Gastroesophageal sphincter (tissue), 4 donors: ENCODE results near the gene CRIM1. TPM values are rescaled to one million over a fixed set of nuclear protein-coding genes. Genes with fewer than 3 reads are reported as not detected.

Experiments used
- ATAC-seq: fragments of 150-250 bp; one replicate; pipeline ENCODE4 v1.9.1; 2016; ENCODE audit warnings: mild to moderate bottlenecking, moderate library complexity
- H3K27ac ChIP-seq, 4 donors: fragments of 200-600 bp; sonication (generic) in 3 of 4; 1 replicate in 3 of 4; 2 replicates in 1 of 4; pipeline ENCODE4 v1.5.1; 2016 to 2019
- H3K27me3 ChIP-seq: fragments of 200-600 bp; sonication (generic); one replicate; pipeline ENCODE4 v1.5.1; 2019
- H3K36me3 ChIP-seq, 2 donors: fragments of 200-600 bp; sonication (generic); one replicate each; pipeline ENCODE4 v1.5.1; 2019; ENCODE audit warnings: control low read depth in 1 of 2
- H3K4me1 ChIP-seq, 3 donors: fragments of 200-600 bp; sonication (generic); 1 replicate in 2 of 3; 2 replicates in 1 of 3; pipeline ENCODE4 v1.5.1; 2016 to 2019; ENCODE audit warnings: control low read depth in 2 of 3
- H3K4me3 ChIP-seq, 2 donors: fragments of 200-600 bp; sonication (generic); one replicate each; pipeline ENCODE4 v1.5.1; 2019; ENCODE audit warnings: mild to moderate bottlenecking in 1 of 2, moderate library complexity in 1 of 2
- H3K9me3 ChIP-seq, 3 donors: fragments of 200-600 bp; sonication (generic); one replicate each; pipeline ENCODE4 v1.5.1; 2017 to 2019; ENCODE audit warnings: control low read depth in 2 of 3
- EP300 ChIP-seq: sonication (generic); formaldehyde crosslinking; IDR thresholded peaks from one replicate; pipeline ENCODE4 v1.6.1; 2017; ENCODE audit warnings: antibody characterized with exemption, mild to moderate bottlenecking
- POLR2A ChIP-seq, 2 donors: fragments of 450-650 bp; IDR thresholded peaks; one replicate each; pipeline ENCODE4 v1.6.1; 2017; ENCODE audit warnings: antibody characterized with exemption in 2 of 2, mild to moderate bottlenecking in 2 of 2, moderate library complexity in 1 of 2
- POLR2AphosphoS5 ChIP-seq: sonication (generic); formaldehyde crosslinking; IDR thresholded peaks from one replicate; pipeline ENCODE4 v1.6.1; 2017; ENCODE audit warnings: antibody characterized with exemption
- whole genome bisulfite sequencing, 2 donors: methylation state at CpG; one replicate each; pipeline ENCODE4 v1.1.5; 2018; ENCODE audit warnings: low coverage in 1 of 2; 5-methylcytosine and 5-hydroxymethylcytosine counted together
- total RNA-seq, 4 donors: library from RNA; depleted of rRNA; stranded (reverse); fragments of >200 nt; gene quantifications; one replicate each; pipeline ENCODE4 v1.1.0, GENCODE V29; 2016
- TF ChIP-seq, protein P1 (sequence below), 4 experiments: fragments of 200-600 bp in 2 of 4; fragments of 450-650 bp in 2 of 4; sonication (generic) in 1 of 4; IDR thresholded peaks; one replicate each; pipeline ENCODE4 v1.5.1; 2017 to 2019; ENCODE audit warnings: antibody characterized with exemption in 4 of 4, mild to moderate bottlenecking in 2 of 4, moderate library complexity in 2 of 4

Gene CRIM1
- total RNA-seq, 4 donors from 2014 or later = 150 to 342 (median 203) TPM

DNA sequence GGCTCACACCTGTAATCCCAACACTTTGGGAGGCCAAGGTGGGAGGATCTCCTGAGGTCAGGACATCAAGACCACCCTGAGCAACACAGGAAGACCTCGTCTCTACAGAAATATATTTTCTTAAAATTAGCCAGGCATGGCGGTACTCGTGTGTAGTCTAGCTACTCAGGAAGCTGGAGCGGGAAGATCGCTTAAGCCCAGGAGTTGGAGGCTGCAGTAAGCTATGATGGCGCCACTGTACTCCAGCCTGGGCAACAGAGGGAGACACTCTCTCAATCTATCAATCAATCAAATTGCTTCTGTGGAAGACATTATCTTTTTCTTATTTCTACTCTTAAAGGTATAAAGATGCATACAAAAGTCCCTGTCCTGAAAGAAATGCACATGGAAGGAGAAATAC, 231.1 kb downstream of the CRIM1 start:
- ATAC-seq = no peak
- Histone ChIP-seq H3K4me3 (no peak overlapping the region), H3K4me1 (peaks cover 4 to 41% (median 5%) of the 10 kb centered on the region in 3 donors), H3K27ac (no peak overlapping the region), H3K27me3 (no peaks in the 10 kb centered on the region), H3K9me3 (no peaks in the 10 kb centered on the region), H3K36me3 (peaks cover 0 to 37% of the 10 kb centered on the region in 2 donors)
- 90 to 92% methylated on average over 2 to 6 of the region's 6 CpGs for WGBS, 2 donors
- TF ChIP-seq EP300 (no peak), POLR2AphosphoS5 (no peak), POLR2A (IDR thresholded peaks at IDR 0.05) (no peak)
- TF ChIP-seq, protein P1, sequence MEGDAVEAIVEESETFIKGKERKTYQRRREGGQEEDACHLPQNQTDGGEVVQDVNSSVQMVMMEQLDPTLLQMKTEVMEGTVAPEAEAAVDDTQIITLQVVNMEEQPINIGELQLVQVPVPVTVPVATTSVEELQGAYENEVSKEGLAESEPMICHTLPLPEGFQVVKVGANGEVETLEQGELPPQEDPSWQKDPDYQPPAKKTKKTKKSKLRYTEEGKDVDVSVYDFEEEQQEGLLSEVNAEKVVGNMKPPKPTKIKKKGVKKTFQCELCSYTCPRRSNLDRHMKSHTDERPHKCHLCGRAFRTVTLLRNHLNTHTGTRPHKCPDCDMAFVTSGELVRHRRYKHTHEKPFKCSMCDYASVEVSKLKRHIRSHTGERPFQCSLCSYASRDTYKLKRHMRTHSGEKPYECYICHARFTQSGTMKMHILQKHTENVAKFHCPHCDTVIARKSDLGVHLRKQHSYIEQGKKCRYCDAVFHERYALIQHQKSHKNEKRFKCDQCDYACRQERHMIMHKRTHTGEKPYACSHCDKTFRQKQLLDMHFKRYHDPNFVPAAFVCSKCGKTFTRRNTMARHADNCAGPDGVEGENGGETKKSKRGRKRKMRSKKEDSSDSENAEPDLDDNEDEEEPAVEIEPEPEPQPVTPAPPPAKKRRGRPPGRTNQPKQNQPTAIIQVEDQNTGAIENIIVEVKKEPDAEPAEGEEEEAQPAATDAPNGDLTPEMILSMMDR (IDR thresholded peaks at IDR 0.05) = no peak

DNA sequence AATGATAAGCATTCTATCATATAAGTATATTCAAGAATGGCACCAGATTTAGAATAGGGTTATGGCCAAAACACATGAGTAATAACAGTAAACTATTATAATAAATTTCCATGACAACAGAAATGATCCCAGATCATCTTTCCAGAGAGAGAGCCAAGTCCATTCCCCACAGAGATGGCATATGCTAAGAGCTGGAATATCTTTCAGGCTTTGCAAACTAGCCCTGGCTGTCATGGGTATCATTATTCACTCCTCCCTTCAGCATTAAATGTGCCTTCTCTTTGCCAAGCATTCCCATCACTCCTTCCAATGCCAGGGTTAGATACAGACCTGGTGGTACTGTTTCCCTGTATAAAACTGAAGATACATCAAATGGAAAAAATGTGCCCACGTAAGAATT, 231.5 kb downstream of the CRIM1 start:
- H3K9me3 ChIP-seq = no peaks in the 10 kb centered on the region
- WGBS, 2 donors = 44 to 53% methylated on average over 1 of the region's 1 CpG
- TF ChIP-seq POLR2AphosphoS5 (no peak), POLR2A (IDR thresholded peaks at IDR 0.05) (no peak), EP300 (no peak)
- TF ChIP-seq, protein P1 (IDR thresholded peaks at IDR 0.05) = no peak
- H3K27ac ChIP-seq = no peak overlapping the region
- peaks cover 4 to 45% (median 5%) of the 10 kb centered on the region in 3 donors for H3K4me1 ChIP-seq
- ATAC-seq = no peak
- H3K27me3 ChIP-seq = no peaks in the 10 kb centered on the region
- no peak overlapping the region for H3K4me3 ChIP-seq
- H3K36me3 ChIP-seq = peaks cover 0 to 37% of the 10 kb centered on the region in 2 donors

DNA sequence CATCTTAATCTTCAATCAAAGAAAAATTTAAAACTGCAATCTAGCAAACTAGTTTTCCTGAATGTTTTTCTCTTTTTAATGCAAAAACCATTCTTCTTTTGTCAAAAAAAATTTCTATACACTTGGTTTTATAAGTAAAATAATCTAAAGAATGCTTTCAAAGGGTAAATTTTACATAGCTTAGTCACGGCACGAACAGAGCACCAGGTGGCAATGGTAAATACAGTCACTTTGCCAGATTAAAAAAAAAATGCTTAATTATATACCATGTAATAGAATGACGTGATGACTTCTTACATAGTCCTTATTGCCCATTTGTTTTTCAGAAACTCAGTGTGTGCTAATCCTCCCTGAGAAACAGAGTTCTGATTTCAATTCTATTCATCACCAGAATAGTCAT, 232.0 kb downstream of the CRIM1 start:
- 55 to 84% methylated on average over 3 of the region's 3 CpGs for WGBS, 2 donors
- ATAC-seq = no peak
- H3K36me3 ChIP-seq = peaks cover 0 to 32% of the 10 kb centered on the region in 2 donors
- peaks cover 4 to 45% (median 5%) of the 10 kb centered on the region in 3 donors for H3K4me1 ChIP-seq
- H3K27ac ChIP-seq = no peak overlapping the region
- H3K4me3 ChIP-seq = no peak overlapping the region
- TF ChIP-seq POLR2A (IDR thresholded peaks at IDR 0.05) (no peak), POLR2AphosphoS5 (no peak), EP300 (no peak)
- TF ChIP-seq, protein P1 (IDR thresholded peaks at IDR 0.05) = no peak
- no peaks in the 10 kb centered on the region for H3K27me3 ChIP-seq
- no peaks in the 10 kb centered on the region for H3K9me3 ChIP-seq

DNA sequence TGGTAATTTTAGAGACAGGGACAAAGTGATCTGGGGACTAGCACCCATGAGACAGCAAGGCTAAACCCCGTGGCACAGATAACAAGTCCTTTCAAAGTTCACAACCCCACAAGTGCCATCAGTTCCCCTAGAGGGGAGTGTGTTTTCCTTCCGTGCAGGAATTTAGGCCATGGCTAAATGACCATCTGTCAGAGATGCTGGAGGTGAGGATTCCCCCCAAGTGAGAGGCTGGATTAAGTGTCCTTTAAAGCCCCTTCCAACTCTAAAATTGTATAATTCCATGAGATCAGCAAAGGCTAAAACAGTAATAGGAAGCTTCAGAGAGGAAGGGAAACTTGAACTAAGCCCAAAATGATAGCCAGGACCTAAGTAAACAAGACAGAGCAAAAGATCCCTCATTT, 233.7 kb downstream of the CRIM1 start:
- Histone ChIP-seq H3K9me3 (no peaks in the 10 kb centered on the region), H3K4me1 (peaks cover 4 to 47% (median 5%) of the 10 kb centered on the region in 3 donors), H3K27me3 (no peaks in the 10 kb centered on the region), H3K4me3 (no peak overlapping the region), H3K27ac (no peak overlapping the region), H3K36me3 (peaks cover 0 to 17% of the 10 kb centered on the region in 2 donors)
- no peak for TF ChIP-seq POLR2AphosphoS5
- TF ChIP-seq POLR2A (IDR thresholded peaks at IDR 0.05) = no peak
- no peak for TF ChIP-seq EP300
- TF ChIP-seq, protein P1 (IDR thresholded peaks at IDR 0.05) = no peak
- ATAC-seq = no peak
- 29% methylated on average over 1 of the region's 2 CpGs for WGBS, 2 donors

DNA sequence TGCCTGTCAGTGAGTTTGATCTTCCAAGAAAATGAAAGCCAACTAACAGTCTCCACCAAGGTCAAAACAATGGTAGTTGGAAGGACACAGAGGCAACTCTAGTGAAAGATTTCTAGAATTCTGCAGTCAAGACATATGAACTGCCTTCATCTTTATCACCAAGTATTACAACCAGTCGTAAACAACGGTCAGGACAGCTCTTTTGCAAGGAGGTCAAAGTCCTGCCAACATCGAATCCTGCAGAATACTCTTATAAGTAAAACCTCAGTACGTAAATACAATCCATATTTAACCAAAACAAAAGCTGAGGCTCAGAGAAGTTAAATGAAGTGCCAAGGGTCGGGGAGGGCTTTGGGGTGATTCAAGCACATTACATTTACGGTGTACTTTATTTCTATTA, 239.3 kb downstream of the CRIM1 start:
- Histone ChIP-seq H3K4me3 (no peak overlapping the region), H3K9me3 (no peaks in the 10 kb centered on the region), H3K27me3 (no peaks in the 10 kb centered on the region), H3K27ac (no peak overlapping the region), H3K36me3 (no peaks in the 10 kb centered on the region), H3K4me1 (peaks cover 0 to 67% (median 22%) of the 10 kb centered on the region in 3 donors)
- TF ChIP-seq, protein P1 (IDR thresholded peaks at IDR 0.05) = no peak
- TF ChIP-seq EP300 (no peak), POLR2A (IDR thresholded peaks at IDR 0.05) (no peak), POLR2AphosphoS5 (no peak)
- WGBS, 2 donors = 77 to 82% methylated on average over 5 to 6 of the region's 6 CpGs
- no peak for ATAC-seq
